ENCODE data around the gene EPB41L2.
"Not testable (repeated sequence)": the region's sequence is repeated elsewhere in the genome, so short reads cannot be mapped to it uniquely, and the experiment has no call there.

EPB41L2 gene

GRCh38 chr6:130920969-130921368, 142.1 kb downstream of the EPB41L2 start:
- no peak for TF ChIP-seq CTCF (IDR thresholded peaks at IDR 0.05)
- TF ChIP-seq ZFX (IDR thresholded peaks at IDR 0.05; ENCODE audit: borderline replicate concordance): no peak
- no peak overlapping the region for H3K27ac ChIP-seq

DNA sequence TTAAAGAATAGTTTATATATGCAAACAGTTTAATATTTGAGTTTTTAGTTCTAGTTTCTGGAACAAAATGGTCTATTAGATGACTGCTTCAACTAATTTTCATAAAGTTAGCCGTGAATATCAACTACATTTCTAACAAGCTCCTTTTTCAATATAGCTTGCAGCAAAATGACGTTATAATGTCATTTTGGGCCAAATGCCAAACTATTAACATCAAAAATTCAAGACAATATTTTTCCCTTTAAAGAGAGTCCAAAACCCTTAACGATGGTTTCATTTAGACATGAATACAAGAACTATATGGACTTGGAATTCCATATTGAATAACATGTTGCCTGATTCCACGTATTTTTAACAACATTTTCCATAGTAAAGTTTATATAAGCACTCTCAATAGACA, 144.9 kb downstream of the EPB41L2 start:
- TF ChIP-seq CTCF (IDR thresholded peaks at IDR 0.05) (no peak), ZFX (IDR thresholded peaks at IDR 0.05; ENCODE audit: borderline replicate concordance) (no peak)
- H3K27ac ChIP-seq: no peak overlapping the region

GRCh38 chr6:130915606-130916005, 147.4 kb downstream of the EPB41L2 start:
- not testable (repeated sequence) for H3K27ac ChIP-seq

DNA sequence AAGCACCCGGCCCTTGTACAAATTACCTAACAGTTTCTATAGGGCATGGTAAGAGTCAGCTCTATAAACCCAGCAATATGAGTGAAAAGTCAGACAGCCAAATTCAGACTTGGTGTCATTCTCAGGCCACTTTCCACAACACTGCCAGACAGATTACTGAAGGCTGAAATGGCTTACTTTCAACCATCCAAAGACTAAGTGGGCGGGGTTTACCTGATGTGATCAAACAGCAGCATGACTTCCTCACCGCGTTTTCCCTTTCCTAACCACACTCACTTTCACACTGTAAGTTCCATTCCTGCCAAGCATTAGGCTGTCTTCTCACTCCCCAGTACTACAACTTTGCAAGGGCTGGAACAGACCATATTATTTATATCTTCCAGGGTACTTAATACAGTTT, 149.9 kb downstream of the EPB41L2 start:
- H3K27ac ChIP-seq: no peak overlapping the region
- TF ChIP-seq CTCF (IDR thresholded peaks at IDR 0.05) (no peak), ZFX (IDR thresholded peaks at IDR 0.05; ENCODE audit: borderline replicate concordance) (no peak)

DNA sequence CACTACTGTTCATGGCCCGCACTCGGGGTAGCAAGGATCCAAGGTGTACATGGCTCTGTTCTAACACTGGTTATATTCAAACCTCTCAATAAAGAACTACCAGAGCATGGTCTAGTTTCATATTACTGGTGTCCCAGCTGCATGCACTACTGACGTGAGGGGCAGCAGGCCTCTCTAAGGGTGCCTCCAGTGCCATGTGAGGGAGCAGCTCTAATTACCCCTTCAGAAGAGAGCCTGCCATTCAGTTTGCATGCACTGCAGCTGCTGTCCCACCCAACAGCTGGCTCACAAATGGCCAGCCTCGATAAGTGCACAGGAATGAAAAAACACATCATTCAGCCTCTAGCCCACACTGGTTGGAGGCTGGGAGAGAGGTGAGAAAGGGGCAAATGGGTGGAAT, 150.6 kb downstream of the EPB41L2 start:
- TF ChIP-seq ZFX (IDR thresholded peaks at IDR 0.05; ENCODE audit: borderline replicate concordance) (no peak), CTCF (IDR thresholded peaks at IDR 0.05) (no peak)
- H3K27ac ChIP-seq: no peak overlapping the region

DNA sequence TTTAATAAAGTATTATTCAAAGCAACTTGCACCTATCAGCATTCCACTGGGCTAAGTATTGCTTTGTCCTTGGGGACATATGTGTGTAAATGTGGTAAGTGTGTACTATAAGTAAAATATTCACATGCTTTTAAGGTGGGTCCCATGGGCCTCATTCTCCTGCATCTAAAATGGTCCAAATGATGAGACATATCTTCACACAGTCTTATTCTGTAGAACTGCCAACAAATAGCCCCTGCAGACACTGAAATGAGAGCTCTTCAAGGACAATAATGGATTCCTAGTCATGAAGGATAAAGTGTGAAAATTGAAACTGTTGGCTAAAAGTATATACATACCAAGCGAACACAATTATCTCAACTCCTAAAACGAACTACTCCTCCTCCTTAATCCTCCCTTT, 154.1 kb downstream of the EPB41L2 start:
- no peak for TF ChIP-seq ZFX (IDR thresholded peaks at IDR 0.05; ENCODE audit: borderline replicate concordance)
- TF ChIP-seq CTCF (IDR thresholded peaks at IDR 0.05): no peak

DNA sequence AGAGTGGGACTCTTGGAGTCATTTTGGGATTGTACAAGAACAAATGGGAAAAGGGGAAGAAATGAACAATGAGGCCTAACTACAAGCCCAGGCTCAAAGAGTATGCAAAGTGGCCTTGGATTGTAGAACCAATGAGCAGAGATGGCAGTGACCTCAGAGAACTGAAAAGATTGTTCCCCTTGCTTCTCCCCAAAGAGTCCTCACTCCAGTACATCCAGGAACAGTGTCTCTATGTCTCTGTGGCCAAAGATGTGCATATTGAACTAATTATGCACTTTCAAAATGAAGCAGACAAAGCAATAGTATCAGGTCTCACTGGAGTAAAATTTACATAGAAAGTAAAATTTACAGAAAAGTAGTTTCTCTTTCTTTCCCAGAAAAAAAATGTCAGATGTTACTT, 154.9 kb downstream of the EPB41L2 start:
- TF ChIP-seq CTCF (IDR thresholded peaks at IDR 0.05) (no peak), ZFX (IDR thresholded peaks at IDR 0.05; ENCODE audit: borderline replicate concordance) (no peak)
- no peak overlapping the region for H3K27ac ChIP-seq

More for the DNA sequence above, 154.1 kb downstream of the EPB41L2 start:
- H3K27ac ChIP-seq: no peak overlapping the region

DNA sequence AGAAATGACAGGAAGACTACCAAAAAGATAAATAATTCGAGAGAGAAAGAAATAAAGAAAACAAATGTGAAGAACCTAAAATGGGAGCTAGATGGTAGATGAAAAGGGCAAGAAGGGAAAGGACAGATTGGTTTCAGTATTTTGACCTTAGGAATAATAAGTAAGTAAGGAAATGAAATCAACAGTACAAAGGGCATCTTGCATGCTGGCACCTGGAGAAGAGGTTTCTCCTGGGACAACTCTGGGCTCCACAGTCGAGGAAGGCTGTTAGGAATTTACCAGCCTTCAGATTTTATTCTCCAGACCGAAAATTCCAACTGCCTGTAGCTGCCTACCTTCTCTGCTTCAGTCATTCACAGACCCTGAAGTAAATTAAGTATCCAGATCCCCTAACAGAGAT, 155.4 kb downstream of the EPB41L2 start:
- no peak overlapping the region for H3K27ac ChIP-seq
- TF ChIP-seq CTCF (IDR thresholded peaks at IDR 0.05) (no peak), ZFX (IDR thresholded peaks at IDR 0.05; ENCODE audit: borderline replicate concordance) (no peak)
